ENCODE results near the gene HSBP1L1.

HSBP1L1 gene

GRCh38 chr18:79964330-79965118, at the start of gene HSBP1L1:
TSS of gene HSBP1L1 (plus strand) at chr18:79964643. CDS start at chr18:79964736, 93 bp downstream.
- DNase-seq, result peak; percentile 68

GRCh38 chr18:79915161-79916127, 49.0 kb upstream of the HSBP1L1 start:
- no peak for DNase-seq

- no peak for DNase-seq
Measured at GRCh38 chr18:79916128-79916494, 48.3 kb upstream of the HSBP1L1 start.

- no peak for DNase-seq
Measured at GRCh38 chr18:79916546-79917168, 47.8 kb upstream of the HSBP1L1 start.

GRCh38 chr18:79917169-79917852, 47.1 kb upstream of the HSBP1L1 start:
- no peak for DNase-seq

GRCh38 chr18:79917853-79918614, 46.4 kb upstream of the HSBP1L1 start:
- no peak for DNase-seq

GRCh38 chr18:79918615-79919011, 45.8 kb upstream of the HSBP1L1 start:
- no peak for DNase-seq

GRCh38 chr18:79919089-79919488, 45.4 kb upstream of the HSBP1L1 start:
- no peak for DNase-seq

GRCh38 chr18:79921984-79922965, 42.2 kb upstream of the HSBP1L1 start:
- DNase-seq, result no peak

GRCh38 chr18:79922971-79923411, 41.5 kb upstream of the HSBP1L1 start:
- no peak for DNase-seq

GRCh38 chr18:79923896-79924585, 40.4 kb upstream of the HSBP1L1 start:
- DNase-seq, result no peak

- no peak for DNase-seq
Measured at GRCh38 chr18:79924814-79925731, 39.4 kb upstream of the HSBP1L1 start.

GRCh38 chr18:79926306-79926705, 38.1 kb upstream of the HSBP1L1 start:
- no peak for DNase-seq

GRCh38 chr18:79926715-79927606, 37.5 kb upstream of the HSBP1L1 start:
- no peak for DNase-seq

GRCh38 chr18:79927607-79928562, 36.6 kb upstream of the HSBP1L1 start:
- DNase-seq, result no peak

- DNase-seq, result no peak
Measured at GRCh38 chr18:79928563-79928960, 35.9 kb upstream of the HSBP1L1 start.

Measured in activated naive CD4-positive, alpha-beta T cell treated with anti-CD3 and anti-CD28 coated beads, Interleukin-2, amount 50 U/mL, for 16 hours (primary cell).